Suppressor macrophage treated with lipopolysaccharide for 1 hour (primary cell): Measurements from ENCODE around the gene TNFSF13B.
"Not testable (repeated sequence)": the region's sequence is repeated elsewhere in the genome, so short reads cannot be mapped to it uniquely, and the experiment has no call there.

Source experiments
- DNase-seq, 3 donors: peaks; one replicate each; pipeline ENCODE4 v3.0.0-alpha.2; 2020 to 2022

The TNFSF13B gene

GRCh38 chr13:108269601-108270328, at the start of gene TNFSF13B:
TSS of gene TNFSF13B (plus strand) at chr13:108269718. CDS start at chr13:108269896, 178 bp downstream.
- peak; percentile 91 to 98 (median 95) for DNase-seq

- DNase-seq: no peak
These were observed 49.5 kb upstream of the TNFSF13B start for GRCh38 chr13:108220041-108220440.

GRCh38 chr13:108223687-108224503, 45.6 kb upstream of the TNFSF13B start:
- DNase-seq: no peak

GRCh38 chr13:108225440-108225839, 44.1 kb upstream of the TNFSF13B start:
- no peak for DNase-seq

GRCh38 chr13:108226184-108226583, 43.3 kb upstream of the TNFSF13B start:
- DNase-seq: no peak

- peak; percentile 73 to 77 (median 74) for DNase-seq
These were observed 41.8 kb upstream of the TNFSF13B start for GRCh38 chr13:108227651-108228272.

GRCh38 chr13:108230377-108230776, 39.1 kb upstream of the TNFSF13B start:
- DNase-seq: no peak

- no peak for DNase-seq
These were observed 20.4 kb upstream of the TNFSF13B start for GRCh38 chr13:108249150-108249549.

- no peak for DNase-seq
These were observed 12.3 kb upstream of the TNFSF13B start for GRCh38 chr13:108257248-108257647.

- DNase-seq: no peak
These were observed 5.7 kb upstream of the TNFSF13B start for GRCh38 chr13:108263621-108264355.

- DNase-seq: peak; percentile 60 to 78 (median 65)
These were observed 3.1 kb upstream of the TNFSF13B start for GRCh38 chr13:108266321-108266990.

- peak; percentile 74 to 89 (median 82) for DNase-seq
These were observed 2.2 kb upstream of the TNFSF13B start for GRCh38 chr13:108267347-108267746.

GRCh38 chr13:108267855-108268254, 1.7 kb upstream of the TNFSF13B start:
- not testable (repeated sequence) for DNase-seq

GRCh38 chr13:108268466-108269112, 929 bp upstream of the TNFSF13B start:
- DNase-seq: peak; percentile 51 to 81 (median 63)

GRCh38 chr13:108270442-108270841, 924 bp downstream of the TNFSF13B start:
- DNase-seq: peak; percentile 37 to 48 (median 37)

GRCh38 chr13:108272333-108272732, 2.8 kb downstream of the TNFSF13B start:
- DNase-seq: peak; percentile 15 to 61 (median 60)

- peak; percentile 38 to 56 (median 43) for DNase-seq
These were observed 4.1 kb downstream of the TNFSF13B start for GRCh38 chr13:108273429-108274118.

- no peak for DNase-seq
These were observed 5.2 kb downstream of the TNFSF13B start for GRCh38 chr13:108274718-108275117.

GRCh38 chr13:108276060-108276459, 6.5 kb downstream of the TNFSF13B start:
- DNase-seq: no peak

- no peak for DNase-seq
These were observed 8.9 kb downstream of the TNFSF13B start for GRCh38 chr13:108278466-108278865.

GRCh38 chr13:108281901-108282300, 12.4 kb downstream of the TNFSF13B start:
- peak in 2 of 3 donors; percentile 64 to 67 for DNase-seq
